ENCODE measurements around the gene FRY.

Gene FRY

DNA sequence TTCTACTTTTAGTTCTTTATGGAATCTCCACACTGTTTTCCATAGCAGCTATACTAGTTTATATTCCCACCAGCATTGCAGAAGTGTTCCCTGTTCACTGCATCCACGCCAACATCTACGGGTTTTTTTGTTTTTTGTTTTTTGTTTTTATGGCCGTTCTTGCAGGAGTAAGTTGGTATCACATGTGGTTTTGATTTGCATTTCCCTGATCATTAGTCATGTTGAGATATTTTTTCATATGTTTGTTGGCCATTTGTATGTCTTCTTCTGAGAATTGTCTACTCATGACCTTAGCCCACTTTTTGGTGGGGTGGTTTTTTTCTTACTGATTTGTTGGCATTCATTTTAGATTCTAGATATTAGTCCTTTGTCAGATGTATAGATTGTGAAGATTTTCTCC, 89.7 kb downstream of the FRY start:
- no peak for DNase-seq (ENCODE audit: low read depth, low spot score)
- no peak overlapping the region for H3K27ac ChIP-seq

DNA sequence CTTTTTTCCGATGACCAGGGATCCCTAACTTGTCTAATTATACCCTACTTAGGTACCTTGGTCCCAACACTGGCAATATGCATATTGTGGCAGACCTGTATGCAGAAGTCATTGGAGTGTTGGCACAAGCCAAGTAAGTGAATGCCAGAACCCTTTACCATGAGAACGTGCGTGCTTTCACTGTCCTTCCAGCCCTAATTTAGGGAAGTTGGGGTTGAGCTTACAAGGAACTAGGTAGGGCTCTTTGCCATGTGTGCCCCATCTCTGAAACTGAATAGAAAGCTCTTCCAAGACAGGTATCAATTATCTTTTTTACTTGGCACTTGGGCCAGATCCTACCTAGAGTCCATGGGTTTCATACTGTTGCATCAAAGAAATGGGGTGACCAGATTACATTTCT, 93.2 kb downstream of the FRY start:
- no peak overlapping the region for H3K27ac ChIP-seq
- DNase-seq (ENCODE audit: low read depth, low spot score) = no peak

DNA sequence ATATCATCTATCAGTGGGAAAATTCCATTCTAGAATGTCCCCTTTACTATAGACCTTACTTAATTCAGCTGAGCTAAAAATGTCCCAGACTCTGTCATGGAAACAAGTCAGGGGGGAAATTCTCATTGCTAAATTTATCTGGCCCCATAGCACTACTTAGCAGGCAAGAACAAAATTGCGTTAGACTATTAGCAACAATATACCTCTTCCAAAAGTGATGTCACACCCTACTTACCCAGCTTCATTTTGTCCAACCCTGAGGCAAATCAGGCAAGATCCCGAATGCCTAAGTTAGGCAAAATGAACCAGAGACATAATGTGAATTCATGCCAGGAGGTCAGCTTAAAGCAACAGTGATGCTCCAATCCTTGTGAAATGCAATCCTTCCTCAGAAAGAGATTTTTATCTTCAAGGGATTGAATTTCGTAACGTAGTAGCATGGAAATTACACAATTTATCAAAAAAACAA, 93.7 kb downstream of the FRY start:
- DNase-seq (ENCODE audit: low read depth, low spot score) = no peak
- no peak overlapping the region for H3K27ac ChIP-seq

DNA sequence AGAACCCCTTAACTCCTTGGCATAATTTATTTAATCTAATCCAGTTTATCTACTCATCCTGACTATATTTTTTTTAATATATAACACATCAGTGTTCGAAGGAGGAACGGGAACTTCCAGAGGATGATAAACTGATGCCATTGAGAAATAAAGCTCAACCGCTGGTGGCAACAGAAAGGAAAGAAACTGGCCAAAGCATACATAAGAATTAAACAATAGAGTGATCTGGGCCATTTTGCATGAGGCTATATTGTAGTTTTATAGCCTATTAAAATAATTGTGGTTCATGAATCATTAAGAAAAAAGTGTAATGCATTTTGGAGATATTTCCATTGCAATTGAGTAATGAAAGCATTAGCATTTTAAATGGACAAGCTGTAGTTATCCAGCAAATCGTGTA, 94.2 kb downstream of the FRY start:
- H3K27ac ChIP-seq = no peak overlapping the region

DNA sequence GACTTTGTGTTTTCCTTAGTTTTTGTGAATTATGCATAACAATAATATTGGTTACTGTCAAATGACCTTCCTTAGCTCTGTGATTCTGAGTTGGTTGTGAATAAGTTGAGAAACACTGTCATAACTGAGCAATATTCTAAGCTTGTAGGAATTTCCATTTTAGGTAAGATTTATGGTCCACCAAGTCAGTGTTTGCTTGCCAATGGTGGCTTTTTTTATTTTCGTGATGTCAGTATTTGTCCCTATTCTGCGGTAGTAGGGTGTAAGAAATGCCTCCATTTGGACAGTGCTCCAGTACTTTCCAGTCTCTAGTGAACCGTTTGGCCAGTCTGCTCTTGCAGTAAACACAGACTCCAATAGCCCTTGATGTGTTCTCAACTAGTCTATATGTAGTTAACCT, 94.7 kb downstream of the FRY start:
- H3K27ac ChIP-seq = no peak overlapping the region
- no peak for DNase-seq (ENCODE audit: low read depth, low spot score)

More for the DNA sequence above, 94.2 kb downstream of the FRY start:
- DNase-seq (ENCODE audit: low read depth, low spot score) = no peak

DNA sequence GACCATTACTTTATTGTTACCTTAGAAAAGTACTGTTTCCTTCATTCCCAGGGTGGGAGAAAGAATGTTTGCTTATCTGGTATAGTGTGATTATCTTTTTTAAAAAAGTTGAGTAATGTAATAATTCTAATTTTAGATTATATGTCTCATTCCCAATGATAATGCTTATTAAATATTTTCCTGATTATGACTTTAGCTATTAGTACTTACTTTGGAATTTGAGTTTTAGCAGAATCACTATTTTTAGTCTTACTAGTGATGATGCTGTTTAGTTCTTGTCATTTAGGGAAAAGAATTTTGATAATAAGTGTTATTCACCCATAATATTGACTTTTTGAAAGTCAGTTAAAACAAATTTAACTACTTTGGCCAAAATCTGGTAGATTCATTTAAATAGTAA, 95.2 kb downstream of the FRY start:
- no peak for DNase-seq (ENCODE audit: low read depth, low spot score)
- H3K27ac ChIP-seq = no peak overlapping the region

DNA sequence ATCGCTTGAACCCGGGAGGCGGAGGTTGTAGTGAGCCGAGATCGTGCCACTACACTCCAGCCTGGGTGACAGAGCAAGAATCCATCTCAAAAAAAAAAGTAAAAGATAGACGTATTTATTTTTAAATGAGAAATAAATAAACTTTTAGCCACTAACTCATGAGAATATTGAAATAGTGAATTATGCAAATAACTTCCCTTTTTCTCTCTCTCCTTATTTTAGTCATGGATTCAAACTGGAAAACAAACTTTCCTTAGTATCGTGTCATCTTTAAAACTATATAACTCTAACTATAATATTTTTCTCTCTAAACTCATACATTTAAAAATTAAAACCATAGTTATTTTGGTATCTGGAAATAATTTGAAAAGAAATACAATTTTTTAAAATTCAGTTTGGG, 96.1 kb downstream of the FRY start:
- no peak for DNase-seq (ENCODE audit: low read depth, low spot score)
- no peak overlapping the region for H3K27ac ChIP-seq

DNA sequence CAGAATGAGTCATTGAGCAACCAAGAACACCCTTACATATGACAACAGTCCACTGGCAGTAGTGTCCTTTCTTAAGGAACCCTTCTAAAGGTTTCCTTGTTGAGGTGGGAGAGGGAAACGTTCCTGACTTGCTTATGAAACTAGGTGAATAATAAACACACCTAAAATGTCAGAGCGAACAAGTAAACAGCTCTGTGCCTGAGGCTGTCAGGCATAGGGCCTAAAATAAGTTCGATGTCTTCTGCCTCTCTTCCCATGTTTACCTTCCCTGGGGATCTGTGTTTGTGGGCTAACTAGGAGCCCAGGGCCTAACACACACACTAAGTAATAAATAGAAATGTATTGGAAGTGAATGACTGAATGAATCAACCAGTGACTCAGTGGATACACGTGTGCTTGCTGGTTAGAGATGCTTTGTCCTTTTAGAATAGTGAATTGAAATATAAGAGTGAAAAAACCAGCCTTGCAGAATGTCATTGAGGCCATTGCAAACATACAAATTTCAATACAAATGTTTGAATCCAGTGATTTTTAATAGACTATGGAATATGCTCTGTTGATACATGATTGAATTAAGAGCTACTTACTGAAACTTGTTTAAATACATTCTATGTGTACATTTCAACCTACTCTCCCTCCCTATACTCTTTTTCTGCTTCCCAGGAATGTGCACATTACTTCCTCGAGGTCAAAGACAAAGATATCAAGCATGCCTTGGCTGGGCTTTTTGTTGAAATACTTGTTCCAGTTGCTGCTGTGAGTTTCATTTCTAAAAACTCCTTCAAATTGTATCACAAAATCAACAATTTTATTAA, 102.9 kb downstream of the FRY start:
- H3K27ac ChIP-seq = peak overlapping the region; percentile 40
- DNase-seq (ENCODE audit: low read depth, low spot score) = peak; percentile 20

DNA sequence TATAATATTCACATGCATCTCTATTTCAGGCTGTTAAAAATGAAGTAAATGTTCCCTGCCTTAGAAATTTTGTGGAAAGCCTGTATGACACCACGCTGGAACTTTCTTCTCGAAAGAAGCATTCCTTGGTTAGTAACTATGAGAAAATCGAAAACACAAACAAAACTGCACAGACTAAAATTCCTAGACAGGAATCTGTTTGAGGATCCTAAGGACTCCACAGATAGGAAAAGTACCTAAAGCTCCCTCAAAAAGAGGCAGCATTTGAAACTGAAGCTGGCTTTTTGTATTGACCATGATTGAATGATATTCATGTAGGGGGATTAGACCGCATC, 103.4 kb downstream of the FRY start:
- no peak for DNase-seq (ENCODE audit: low read depth, low spot score)
- H3K27ac ChIP-seq = no peak overlapping the region

DNA sequence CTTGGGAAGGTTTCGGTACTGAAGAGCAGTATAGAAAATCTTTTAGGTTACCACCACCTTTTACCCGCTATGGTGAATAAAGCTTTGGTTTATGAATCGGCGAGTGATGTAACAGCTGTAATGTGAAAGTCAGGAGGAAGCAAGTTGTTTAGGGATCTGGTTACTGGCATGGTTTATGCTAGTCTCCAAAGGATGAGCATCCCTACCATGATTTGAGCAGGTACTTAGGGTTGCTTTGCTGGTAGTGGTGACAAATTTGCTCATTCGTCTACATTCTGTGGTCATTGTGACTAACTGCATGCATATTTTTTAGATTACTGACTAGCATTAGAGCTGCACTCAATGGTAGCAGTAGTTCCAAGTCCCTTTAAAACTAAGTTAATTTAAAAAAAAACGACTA, 104.1 kb downstream of the FRY start:
- H3K27ac ChIP-seq = no peak overlapping the region
- no peak for DNase-seq (ENCODE audit: low read depth, low spot score)

DNA sequence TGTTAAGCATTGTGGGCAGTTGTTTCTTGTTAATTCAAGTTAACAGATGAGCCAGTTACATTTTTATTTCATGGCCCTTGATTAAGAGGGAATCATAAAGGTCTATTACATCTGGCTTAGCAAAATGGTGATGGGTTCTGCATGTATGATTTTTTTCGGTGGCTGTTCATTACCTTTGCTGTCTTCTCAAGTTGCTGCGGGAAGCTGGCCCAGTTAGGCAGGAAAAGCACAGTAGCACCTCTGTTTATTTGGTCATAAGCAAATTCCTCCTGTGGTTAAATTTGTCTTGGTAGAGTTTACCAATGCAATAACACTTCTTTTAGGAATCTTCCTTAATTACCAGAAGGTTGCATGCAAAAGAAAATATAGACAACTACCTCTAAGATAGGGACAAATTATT, 104.5 kb downstream of the FRY start:
- no peak overlapping the region for H3K27ac ChIP-seq
- no peak for DNase-seq (ENCODE audit: low read depth, low spot score)

DNA sequence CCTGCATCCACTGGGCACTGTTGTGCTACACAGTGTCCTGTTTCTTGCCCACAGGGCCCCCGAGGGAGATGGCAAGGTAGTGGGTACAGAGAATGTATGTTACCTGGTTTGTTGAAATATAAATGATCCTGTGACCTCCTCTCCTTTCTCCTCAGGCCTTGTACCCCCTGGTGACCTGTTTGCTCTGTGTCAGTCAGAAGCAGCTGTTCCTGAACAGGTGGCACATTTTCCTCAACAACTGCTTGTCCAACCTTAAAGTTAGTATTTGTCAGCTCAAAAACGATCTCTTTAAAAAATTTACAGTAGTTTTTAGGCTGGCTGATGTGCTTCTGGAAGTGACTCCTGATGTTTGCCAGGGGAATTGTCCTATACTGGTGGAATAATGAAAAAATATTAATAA, 105.1 kb downstream of the FRY start:
- H3K27ac ChIP-seq = no peak overlapping the region
- no peak for DNase-seq (ENCODE audit: low read depth, low spot score)

DNA sequence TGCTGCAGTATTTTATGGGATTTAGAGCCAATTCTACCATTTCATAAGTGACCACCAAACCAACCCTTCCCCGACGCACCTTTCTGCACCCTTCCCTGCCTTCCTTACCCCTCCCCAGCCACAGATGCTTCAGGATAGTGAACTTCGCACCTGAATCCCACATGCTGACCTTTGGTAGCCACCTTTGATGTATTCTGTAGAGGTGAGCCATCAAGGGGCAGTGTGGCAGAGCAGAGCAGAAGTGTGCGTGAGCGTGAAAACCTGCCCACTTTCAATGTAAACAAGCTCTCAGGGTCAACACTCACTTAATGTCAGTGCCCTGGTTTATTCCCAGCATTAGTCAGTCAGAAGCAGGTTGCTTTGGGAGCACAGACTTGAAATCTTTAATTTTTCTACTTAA, 107.7 kb downstream of the FRY start:
- no peak for DNase-seq (ENCODE audit: low read depth, low spot score)
- no peak overlapping the region for H3K27ac ChIP-seq

DNA sequence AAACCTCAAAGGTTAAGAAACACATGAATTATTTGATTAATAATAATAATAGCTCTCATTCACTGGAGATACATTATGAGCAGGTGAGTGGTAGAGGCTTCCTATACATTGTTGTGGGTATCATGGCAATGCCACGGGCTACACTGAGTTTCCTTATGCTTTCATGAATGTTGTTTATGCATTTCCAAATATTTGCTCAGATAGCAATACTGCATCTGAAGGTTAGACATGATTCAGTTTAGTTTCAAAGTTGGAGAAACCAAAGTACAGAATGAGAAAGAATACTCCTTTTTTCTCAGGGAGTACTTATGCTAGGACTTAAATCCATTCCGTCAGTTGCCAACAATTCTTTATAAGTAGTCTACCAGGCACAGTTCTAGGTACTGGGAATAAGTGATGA, 108.5 kb downstream of the FRY start:
- no peak for DNase-seq (ENCODE audit: low read depth, low spot score)
- no peak overlapping the region for H3K27ac ChIP-seq

DNA sequence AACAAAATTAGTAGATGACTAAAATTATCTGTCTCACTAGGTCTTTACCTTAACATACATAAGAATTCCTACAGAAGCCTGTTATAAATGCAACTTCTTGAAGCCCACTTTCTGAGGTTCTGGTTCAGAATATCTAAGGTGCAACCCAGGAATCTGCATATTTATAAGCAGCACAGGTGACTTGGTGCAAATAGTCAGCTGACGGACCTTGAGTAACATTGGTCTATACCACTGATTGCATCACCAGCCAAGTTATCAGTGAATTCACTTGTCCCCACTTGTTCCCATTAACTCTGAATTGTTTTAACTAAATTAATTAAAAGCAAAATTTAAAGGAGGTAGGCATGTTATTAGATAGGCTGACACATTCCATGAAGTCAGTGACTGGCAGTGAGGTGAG, 109.9 kb downstream of the FRY start:
- no peak overlapping the region for H3K27ac ChIP-seq

DNA sequence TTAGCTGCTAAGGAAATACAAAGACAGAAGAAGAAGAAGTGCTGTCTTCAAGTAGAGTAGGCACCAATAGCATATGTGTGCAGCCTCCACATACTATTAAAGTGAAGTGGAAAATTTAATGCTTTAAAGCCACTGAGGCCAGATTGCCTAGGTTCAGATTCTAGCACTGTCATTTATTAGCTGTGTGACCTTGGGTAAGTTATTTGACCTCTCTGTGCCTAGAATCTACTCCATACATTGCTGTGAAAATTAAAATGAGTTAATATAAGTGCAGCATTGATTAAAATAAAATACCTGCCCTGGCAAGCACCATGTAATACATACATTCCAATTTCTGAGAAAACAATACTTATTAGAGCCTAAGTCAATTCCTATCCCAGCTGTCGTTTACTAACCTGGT, 110.5 kb downstream of the FRY start:
- no peak for DNase-seq (ENCODE audit: low read depth, low spot score)

More for the DNA sequence above, 109.9 kb downstream of the FRY start:
- DNase-seq (ENCODE audit: low read depth, low spot score) = no peak

DNA sequence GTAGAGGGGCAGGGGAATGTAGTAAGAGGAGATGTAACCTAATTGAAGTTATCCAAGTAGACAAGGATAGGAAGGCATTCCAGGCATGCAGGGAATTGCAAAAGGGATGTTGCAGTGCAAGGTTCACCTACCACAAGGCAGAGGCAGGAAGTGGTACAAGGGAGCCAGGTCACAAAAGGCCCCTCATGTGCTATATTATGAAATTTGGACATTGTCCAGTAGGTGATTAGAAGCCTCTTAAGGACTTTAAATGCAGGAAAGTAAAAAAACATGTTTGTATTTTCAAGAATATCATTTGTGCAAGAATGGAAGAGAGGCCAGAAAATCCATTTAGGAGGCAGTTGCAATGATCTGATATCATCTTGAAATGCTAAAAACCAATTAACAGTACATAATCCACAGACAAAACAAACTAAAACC, 111.4 kb downstream of the FRY start:
- no peak overlapping the region for H3K27ac ChIP-seq
- no peak for DNase-seq (ENCODE audit: low read depth, low spot score)

More for the DNA sequence above, 110.5 kb downstream of the FRY start:
- H3K27ac ChIP-seq = no peak overlapping the region

DNA sequence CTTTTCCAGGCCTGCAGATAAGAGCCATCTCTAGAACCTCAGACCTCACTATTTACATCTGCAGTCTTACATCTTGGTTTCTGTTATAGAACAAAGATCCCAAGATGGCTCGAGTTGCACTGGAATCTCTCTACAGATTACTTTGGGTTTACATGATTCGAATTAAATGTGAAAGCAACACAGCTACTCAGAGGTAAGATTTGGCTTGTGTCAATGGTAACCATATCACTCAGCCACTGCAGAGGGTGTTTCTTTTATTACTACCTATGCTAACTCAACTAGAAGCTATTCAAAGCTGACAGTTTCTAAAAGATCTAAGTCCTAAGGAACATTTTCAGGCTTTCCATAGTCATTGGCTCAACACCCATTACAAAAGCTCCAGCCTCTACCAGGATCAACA, 115.6 kb downstream of the FRY start:
- DNase-seq (ENCODE audit: low read depth, low spot score) = no peak
- H3K27ac ChIP-seq = no peak overlapping the region

DNA sequence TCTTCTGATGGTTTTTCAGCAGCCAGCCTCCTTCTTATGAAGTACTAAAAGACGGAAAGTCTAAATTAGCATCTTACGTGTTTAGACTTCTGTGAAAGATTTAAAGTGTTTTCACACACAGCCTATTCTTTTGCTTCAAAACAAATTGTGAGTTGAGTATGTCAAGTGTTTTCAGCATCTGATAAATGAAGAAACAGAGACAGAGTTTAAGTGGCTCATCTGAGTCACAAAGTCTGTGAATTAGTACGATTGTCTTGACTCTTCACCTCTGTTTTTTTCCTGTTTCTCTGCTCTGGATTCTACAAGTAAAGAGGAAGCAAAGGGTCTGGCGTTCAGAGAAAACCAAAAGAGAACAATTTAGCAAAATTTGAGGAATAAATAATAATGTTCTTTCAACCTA, 116.4 kb downstream of the FRY start:
- no peak for DNase-seq (ENCODE audit: low read depth, low spot score)
- H3K27ac ChIP-seq = no peak overlapping the region

DNA sequence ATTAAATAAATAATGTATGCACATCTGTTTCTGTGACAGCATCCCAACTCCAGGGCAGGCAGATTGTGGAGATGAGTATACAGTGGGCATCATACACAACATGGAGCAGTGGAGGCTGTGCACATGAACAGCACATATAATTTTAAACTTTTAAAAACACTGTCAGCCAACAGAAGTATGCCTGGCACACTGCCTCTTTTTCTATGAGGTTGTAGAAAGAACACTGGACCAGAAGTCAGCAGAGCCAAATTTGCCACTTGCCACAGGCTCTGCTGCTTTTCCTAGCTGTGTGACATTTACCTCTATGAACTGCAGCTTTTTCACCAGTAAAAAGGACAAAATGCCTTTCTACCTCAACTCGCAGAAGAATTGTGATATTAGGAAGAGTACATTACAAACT, 118.7 kb downstream of the FRY start:
- no peak for DNase-seq (ENCODE audit: low read depth, low spot score)

DNA sequence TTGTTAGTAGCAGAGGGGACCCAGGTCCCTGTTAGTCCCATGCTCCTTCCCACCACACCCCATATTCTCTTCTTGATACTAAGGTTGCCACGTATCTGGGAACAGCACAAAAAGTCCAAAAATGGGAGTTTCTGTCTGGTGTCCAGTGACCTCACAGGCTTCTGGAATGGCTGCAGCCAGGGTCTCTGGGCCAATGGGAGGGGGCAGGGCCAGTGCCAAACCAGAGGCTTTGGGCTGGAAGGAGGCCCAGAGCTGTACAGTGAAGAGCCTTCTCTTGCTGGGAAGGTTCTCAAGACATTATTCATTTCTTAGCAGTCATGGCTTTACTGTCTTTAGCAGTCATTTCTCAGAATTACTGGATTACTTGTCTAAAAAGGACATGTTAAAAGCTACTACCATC, 119.2 kb downstream of the FRY start:
- DNase-seq (ENCODE audit: low read depth, low spot score) = no peak
- no peak overlapping the region for H3K27ac ChIP-seq

More for the DNA sequence above, 118.7 kb downstream of the FRY start:
- H3K27ac ChIP-seq = no peak overlapping the region

DNA sequence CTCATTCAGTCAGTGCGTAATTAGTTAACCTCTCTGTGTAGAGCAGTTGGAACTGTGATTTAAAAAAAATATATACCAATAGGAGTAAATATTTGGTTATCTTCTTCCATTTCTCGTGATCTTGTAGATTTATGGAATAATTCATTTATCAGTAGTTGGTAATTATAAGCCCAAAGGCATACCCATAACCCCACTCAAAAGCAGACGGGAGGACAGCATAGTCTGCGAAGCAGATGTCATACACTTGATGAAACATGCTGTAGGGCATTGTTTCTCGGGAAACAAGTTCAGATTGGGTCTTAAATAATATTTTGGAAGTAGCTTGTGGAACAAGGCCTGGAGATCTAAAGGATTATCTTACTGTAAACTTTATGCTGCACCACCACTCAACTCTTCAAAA, 119.7 kb downstream of the FRY start:
- DNase-seq (ENCODE audit: low read depth, low spot score) = no peak
- H3K27ac ChIP-seq = no peak overlapping the region

All from epithelial cell of prostate (primary cell).